Measurements from ENCODE around the gene MSANTD4.

- TF ChIP-seq, protein P1, sequence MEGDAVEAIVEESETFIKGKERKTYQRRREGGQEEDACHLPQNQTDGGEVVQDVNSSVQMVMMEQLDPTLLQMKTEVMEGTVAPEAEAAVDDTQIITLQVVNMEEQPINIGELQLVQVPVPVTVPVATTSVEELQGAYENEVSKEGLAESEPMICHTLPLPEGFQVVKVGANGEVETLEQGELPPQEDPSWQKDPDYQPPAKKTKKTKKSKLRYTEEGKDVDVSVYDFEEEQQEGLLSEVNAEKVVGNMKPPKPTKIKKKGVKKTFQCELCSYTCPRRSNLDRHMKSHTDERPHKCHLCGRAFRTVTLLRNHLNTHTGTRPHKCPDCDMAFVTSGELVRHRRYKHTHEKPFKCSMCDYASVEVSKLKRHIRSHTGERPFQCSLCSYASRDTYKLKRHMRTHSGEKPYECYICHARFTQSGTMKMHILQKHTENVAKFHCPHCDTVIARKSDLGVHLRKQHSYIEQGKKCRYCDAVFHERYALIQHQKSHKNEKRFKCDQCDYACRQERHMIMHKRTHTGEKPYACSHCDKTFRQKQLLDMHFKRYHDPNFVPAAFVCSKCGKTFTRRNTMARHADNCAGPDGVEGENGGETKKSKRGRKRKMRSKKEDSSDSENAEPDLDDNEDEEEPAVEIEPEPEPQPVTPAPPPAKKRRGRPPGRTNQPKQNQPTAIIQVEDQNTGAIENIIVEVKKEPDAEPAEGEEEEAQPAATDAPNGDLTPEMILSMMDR (IDR thresholded peaks at IDR 0.05), result no peak
- TF ChIP-seq POLR2A (IDR thresholded peaks at IDR 0.05) (no peak), POLR2AphosphoS5 (IDR thresholded peaks at IDR 0.05) (no peak)
Measured at GRCh38 chr11:105991888-105992287, 30.2 kb downstream of the MSANTD4 start.

All from prostate gland (tissue), 2 donors.